Adrenal gland (tissue), 12 donors: ENCODE results near the gene HPCAL4. TPM values are rescaled to one million over a fixed set of nuclear protein-coding genes. Genes with fewer than 3 reads are reported as not detected.

ENCODE experiments used
- DNase-seq, 7 donors: peaks; one replicate each; pipeline ENCODE4 v3.0.0-alpha.2; 2019 to 2020
- H3K27ac ChIP-seq, 5 donors: fragments of 200-600 bp; sonication (generic) in 4 of 5; 1 replicate in 3 of 5; 2 replicates in 2 of 5; pipeline versions ENCODE4 v1.5.1 to v1.8.0; 2016 to 2020; ENCODE audit warnings: mild to moderate bottlenecking in 1 of 5
- H3K27me3 ChIP-seq: fragments of 200-600 bp; 2 replicates; pipeline ENCODE4 v1.8.0; 2021
- H3K36me3 ChIP-seq, 2 donors: fragments of 200-600 bp; replicated peaks in 1 of 2; 1 replicate in 1 of 2; 2 replicates in 1 of 2; pipeline versions ENCODE4 v1.5.1 to v1.8.0; 2018 to 2022
- H3K4me1 ChIP-seq, 2 donors: fragments of 200-600 bp; replicated peaks in 1 of 2; 1 replicate in 1 of 2; 2 replicates in 1 of 2; pipeline versions ENCODE4 v1.5.1 to v1.8.0; 2018 to 2021
- H3K4me3 ChIP-seq, 4 donors: fragments of 200-600 bp; sonication (generic) in 3 of 4; one replicate each; pipeline ENCODE4 v1.5.1; 2016 to 2018
- H3K9me3 ChIP-seq, 3 donors: fragments of 200-600 bp; sonication (generic) in 1 of 3; replicated peaks in 1 of 3; 1 replicate in 2 of 3; 2 replicates in 1 of 3; pipeline versions ENCODE4 v1.5.1 to v1.8.0; 2016 to 2021
- POLR2A ChIP-seq, 2 donors: fragments of 450-650 bp; IDR thresholded peaks; one replicate each; pipeline ENCODE4 v1.6.1; 2017; ENCODE audit warnings: antibody characterized with exemption in 2 of 2, mild to moderate bottlenecking in 2 of 2, moderate library complexity in 1 of 2
- WGBS, 4 donors: extraction: QIAGEN DNeasy Blood & Tissue Kit in 2 of 4; methylation state at CpG; one replicate each; pipeline versions ENCODE4 v1.1.5 to v1.1.7; 2013 to 2017; 5-methylcytosine and 5-hydroxymethylcytosine counted together
- intact Hi-C, 2 donors: fragments of 100-400 bp; cut with DNase I; formaldehyde crosslinking; loops; one replicate each; pipeline versions ENCODE4 v1.14.1 to v1.15.0; 2022 to 2023
- polyA plus RNA-seq, 3 donors: library from polyadenylated mRNA; stranded (reverse); fragments of 200-250 nt in 2 of 3; fragments of 350-450 nt in 1 of 3; fragmentation: Illumina TruSeq in 1 of 3; extraction: RNeasy Lipid Tissue Mini Kit (QIAGEN cat#74804) in 1 of 3; gene quantifications; one replicate each; pipeline ENCODE4 v1.2.3, GENCODE V29; 2013 to 2014
- total RNA-seq, 9 donors: library from RNA; depleted of rRNA in 4 of 9; stranded (reverse); fragments of >200 nt in 4 of 9; fragments of 120-200 nt in 1 of 9; fragmentation: NEBNext Ultra II Directional in 1 of 9; extraction: Animal tissue kit (Norgen Biotek cat#: 25700) in 1 of 9; gene quantifications; one replicate each; pipeline versions ENCODE4 v1.1.0 to v1.2.4, GENCODE V29; 2013 to 2023
- TF ChIP-seq, protein P1 (sequence below), 6 experiments: fragments of 450-650 bp in 4 of 6; fragments of 200-600 bp in 2 of 6; sonication (generic) in 1 of 6; IDR thresholded peaks; 1 replicate in 5 of 6; 2 replicates in 1 of 6; pipeline versions ENCODE4 v1.5.1 to v1.8.0; 2016 to 2021; ENCODE audit warnings: antibody characterized with exemption in 6 of 6, mild to moderate bottlenecking in 2 of 6, moderate library complexity in 1 of 6
- donor health status: healthy with polysubstance abuse.
- donor health status: Bipolar disorder and iron deficiency.
- donor health status: DM: yes; HTN: yes; CAD: no.
- donor health status: DM: no; HTN: no; CAD: no.
- donor health status: DM: no; HTN: no; CAD: no.
- donor health status: DM: yes; HTN: yes; CAD: no.

The HPCAL4 gene
- total and polyA plus RNA-seq, 12 donors, result 0.42 to 9.9 (median 3.4) TPM; not detected in 4

GRCh38 chr1:39689214-39689613 is 2.0 kb downstream of the HPCAL4 start:
- no peak overlapping the region for H3K4me3 ChIP-seq
- peaks cover 10 to 19% of the 10 kb centered on the region in 2 donors for H3K4me1 ChIP-seq
- no peak for DNase-seq
- no peaks in the 10 kb centered on the region for H3K9me3 ChIP-seq
- H3K36me3 ChIP-seq, result no peaks in the 10 kb centered on the region
- intact Hi-C loops, result no loop called here
- no peak overlapping the region for H3K27ac ChIP-seq
- peaks cover 42% of the 10 kb centered on the region for H3K27me3 ChIP-seq
- WGBS, 4 donors, result 73 to 82% (median 79%) methylated on average over 2 of the region's 2 CpGs
- TF ChIP-seq, protein P1, sequence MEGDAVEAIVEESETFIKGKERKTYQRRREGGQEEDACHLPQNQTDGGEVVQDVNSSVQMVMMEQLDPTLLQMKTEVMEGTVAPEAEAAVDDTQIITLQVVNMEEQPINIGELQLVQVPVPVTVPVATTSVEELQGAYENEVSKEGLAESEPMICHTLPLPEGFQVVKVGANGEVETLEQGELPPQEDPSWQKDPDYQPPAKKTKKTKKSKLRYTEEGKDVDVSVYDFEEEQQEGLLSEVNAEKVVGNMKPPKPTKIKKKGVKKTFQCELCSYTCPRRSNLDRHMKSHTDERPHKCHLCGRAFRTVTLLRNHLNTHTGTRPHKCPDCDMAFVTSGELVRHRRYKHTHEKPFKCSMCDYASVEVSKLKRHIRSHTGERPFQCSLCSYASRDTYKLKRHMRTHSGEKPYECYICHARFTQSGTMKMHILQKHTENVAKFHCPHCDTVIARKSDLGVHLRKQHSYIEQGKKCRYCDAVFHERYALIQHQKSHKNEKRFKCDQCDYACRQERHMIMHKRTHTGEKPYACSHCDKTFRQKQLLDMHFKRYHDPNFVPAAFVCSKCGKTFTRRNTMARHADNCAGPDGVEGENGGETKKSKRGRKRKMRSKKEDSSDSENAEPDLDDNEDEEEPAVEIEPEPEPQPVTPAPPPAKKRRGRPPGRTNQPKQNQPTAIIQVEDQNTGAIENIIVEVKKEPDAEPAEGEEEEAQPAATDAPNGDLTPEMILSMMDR (IDR thresholded peaks at IDR 0.05), result no peak
- TF ChIP-seq POLR2A (IDR thresholded peaks at IDR 0.05), result no peak

DNA sequence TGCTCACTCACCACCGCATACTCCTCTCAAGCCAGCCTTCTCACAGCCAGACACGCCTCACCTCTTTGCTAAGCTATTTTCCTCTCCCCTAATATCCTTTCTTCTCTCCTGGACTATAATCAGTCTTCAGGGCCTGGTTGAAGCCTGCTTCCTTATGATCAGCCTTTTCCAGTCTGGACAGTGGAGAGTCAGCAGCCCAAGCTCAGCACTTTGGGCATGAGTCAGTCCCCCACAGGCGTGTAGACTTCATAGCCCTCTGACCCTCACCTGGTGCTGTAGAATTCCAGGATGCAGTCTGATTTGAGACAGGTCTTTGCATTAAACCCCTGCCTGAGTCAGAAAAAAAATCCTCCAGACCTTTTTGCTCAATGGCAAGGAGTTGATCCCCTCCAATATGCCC is 2.5 kb downstream of the HPCAL4 start:
- intact Hi-C loops, result no loop called here
- WGBS, 4 donors, result 69 to 80% (median 74%) methylated on average over 3 of the region's 3 CpGs
- peaks cover 44% of the 10 kb centered on the region for H3K27me3 ChIP-seq

DNA sequence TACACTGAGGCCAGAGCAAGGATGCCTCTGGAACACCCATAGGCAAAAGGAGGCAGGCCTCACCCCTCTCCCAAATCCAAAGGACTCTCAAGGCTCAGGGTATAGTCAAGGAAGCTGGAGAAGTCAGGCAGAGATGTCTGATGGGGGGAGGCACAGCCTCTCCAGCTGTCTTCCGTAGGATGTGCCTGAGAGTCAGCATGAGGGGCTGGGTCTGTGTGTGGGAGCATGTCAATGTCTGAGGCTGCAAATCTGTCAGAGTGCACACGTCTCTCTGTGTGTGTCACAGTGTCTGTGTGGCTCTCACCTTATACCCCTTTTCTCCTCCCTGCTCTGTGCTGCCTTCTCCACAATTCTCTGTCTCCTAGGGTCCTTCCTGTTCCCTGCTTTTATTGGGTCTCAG is 4.0 kb downstream of the HPCAL4 start:
- intact Hi-C loops, result no loop called here

More for the DNA sequence above, 2.5 kb downstream of the HPCAL4 start:
- H3K36me3 ChIP-seq, result no peaks in the 10 kb centered on the region
- TF ChIP-seq POLR2A (IDR thresholded peaks at IDR 0.05), result no peak
- TF ChIP-seq, protein P1 (IDR thresholded peaks at IDR 0.05), result no peak
- DNase-seq, result no peak
- no peak overlapping the region for H3K27ac ChIP-seq
- no peaks in the 10 kb centered on the region for H3K9me3 ChIP-seq
- H3K4me3 ChIP-seq, result no peak overlapping the region
- H3K4me1 ChIP-seq, result peaks cover 10 to 19% of the 10 kb centered on the region in 2 donors

GRCh38 chr1:39685071-39685470 is 6.2 kb downstream of the HPCAL4 start:
- Histone ChIP-seq H3K27ac (no peak overlapping the region), H3K4me3 (no peak overlapping the region), H3K27me3 (peaks cover 32% of the 10 kb centered on the region), H3K4me1 (no peaks in the 10 kb centered on the region), H3K36me3 (no peaks in the 10 kb centered on the region), H3K9me3 (no peaks in the 10 kb centered on the region)
- WGBS, 4 donors, result 72 to 87% (median 83%) methylated on average over 3 of the region's 3 CpGs
- TF ChIP-seq, protein P1 (IDR thresholded peaks at IDR 0.05), result no peak
- no peak for TF ChIP-seq POLR2A (IDR thresholded peaks at IDR 0.05)
- no peak for DNase-seq
- intact Hi-C loops, result no loop called here

More for the DNA sequence above, 4.0 kb downstream of the HPCAL4 start:
- H3K36me3 ChIP-seq, result no peaks in the 10 kb centered on the region
- no peak for DNase-seq
- H3K4me3 ChIP-seq, result no peak overlapping the region
- no peak overlapping the region for H3K27ac ChIP-seq
- TF ChIP-seq, protein P1 (IDR thresholded peaks at IDR 0.05), result no peak
- no peak for TF ChIP-seq POLR2A (IDR thresholded peaks at IDR 0.05)
- H3K27me3 ChIP-seq, result peaks cover 43% of the 10 kb centered on the region
- H3K4me1 ChIP-seq, result peaks cover 10 to 15% of the 10 kb centered on the region in 2 donors
- no peaks in the 10 kb centered on the region for H3K9me3 ChIP-seq
- WGBS, 4 donors, result 63 to 83% (median 74%) methylated on average over 2 of the region's 2 CpGs
